Fibroblast of lung (primary cell): ENCODE measurements around the gene PSD4. TPM values are rescaled to one million over a fixed set of nuclear protein-coding genes. Genes with fewer than 3 reads are reported as not detected.

Source experiments
- DNase-seq, 2 donors: peaks; one replicate each; pipeline versions ENCODE4 v3.0.0 to v3.0.0-alpha.2; 2010; ENCODE audit warnings: low read depth in 2 of 2
- H2AFZ ChIP-seq: 2 replicates; pipeline ENCODE4 v1.5.1; 2012; ENCODE audit warnings: low read length, control low read depth, inconsistent platforms
- H3K27ac ChIP-seq: 2 replicates; pipeline ENCODE4 v1.5.1; 2011; ENCODE audit warnings: low read length, control low read depth; ENCODE audit not compliant: insufficient read depth
- H3K27me3 ChIP-seq: 2 replicates; pipeline ENCODE4 v1.5.1; 2011; ENCODE audit warnings: mild to moderate bottlenecking, low read length; ENCODE audit not compliant: control insufficient read depth, insufficient read depth
- H3K36me3 ChIP-seq: 2 replicates; pipeline ENCODE4 v1.5.1; 2011; ENCODE audit warnings: low read length; ENCODE audit not compliant: control insufficient read depth, insufficient read depth
- H3K4me1 ChIP-seq: 2 replicates; pipeline ENCODE4 v1.5.1; 2011; ENCODE audit warnings: low read length; ENCODE audit not compliant: control insufficient read depth, insufficient read depth; ENCODE audit errors: extremely low read depth
- H3K4me2 ChIP-seq: 2 replicates; pipeline ENCODE4 v1.5.1; 2011; ENCODE audit warnings: low read length, control low read depth; ENCODE audit not compliant: insufficient read depth; ENCODE audit errors: extremely low read depth
- H3K4me3 ChIP-seq, 4 experiments: fragments of 200-600 bp in 1 of 4; sonication (generic) in 1 of 4; replicated peaks in 1 of 4; 2 replicates each; pipeline ENCODE4 v1.5.1; 2011 to 2016; ENCODE audit warnings: low read length in 4 of 4, low read depth in 3 of 4, mild to moderate bottlenecking in 3 of 4, control low read depth in 2 of 4, inconsistent platforms in 1 of 4, mixed read lengths in 1 of 4; ENCODE audit not compliant: insufficient read depth in 1 of 4; ENCODE audit errors: control extremely low read depth in 1 of 4
- H3K79me2 ChIP-seq: 2 replicates; pipeline ENCODE4 v1.5.1; 2012; ENCODE audit warnings: mild to moderate bottlenecking, low read length, inconsistent platforms; ENCODE audit not compliant: control insufficient read depth, insufficient read depth
- H3K9ac ChIP-seq: 2 replicates; pipeline ENCODE4 v1.5.1; 2011; ENCODE audit warnings: mild to moderate bottlenecking, low read length, control low read depth; ENCODE audit not compliant: insufficient read depth
- H3K9me3 ChIP-seq: 2 replicates; pipeline ENCODE4 v1.5.1; 2012; ENCODE audit warnings: low read depth, low read length; ENCODE audit not compliant: control insufficient read depth, insufficient read depth
- H4K20me1 ChIP-seq: 2 replicates; pipeline ENCODE4 v1.5.1; 2011; ENCODE audit warnings: low read length; ENCODE audit not compliant: control insufficient read depth, insufficient read depth; ENCODE audit errors: extremely low read depth
- EZH2 ChIP-seq: IDR thresholded peaks from 2 replicates; pipeline ENCODE4 v1.5.1; 2012; ENCODE audit warnings: low read length, control low read depth, mild to moderate bottlenecking; ENCODE audit errors: missing control alignments
- polyA plus RNA-seq, 2 donors: library from polyadenylated mRNA; depleted of rRNA in 1 of 2; stranded (reverse) in 1 of 2; unstranded in 1 of 2; fragments of >200 nt; gene quantifications; 2 replicates each; pipeline ENCODE4 v1.2.1, GENCODE V29; 2011 to 2012; ENCODE audit warnings: missing spikeins in 1 of 2
- total RNA-seq: library from RNA; depleted of rRNA; stranded (reverse); fragments of >200 nt; gene quantifications from 2 replicates; pipeline ENCODE4 v1.2.1, GENCODE V29; 2014
- TF ChIP-seq, protein P1 (sequence below), 2 donors: IDR thresholded peaks in 1 of 2; conservative IDR thresholded peaks in 1 of 2; 1 replicate in 1 of 2; 2 replicates in 1 of 2; pipeline ENCODE4 v1.5.1; 2011 to 2012; ENCODE audit warnings: low read length in 2 of 2, control low read depth in 1 of 2, inconsistent platforms in 1 of 2, low read depth in 1 of 2, mild to moderate bottlenecking in 1 of 2

Gene PSD4
- total and polyA plus RNA-seq, 2 donors (not counting 1 experiment from before 2014, with no cell fraction given), result 1.0 to 6.1 TPM

DNA sequence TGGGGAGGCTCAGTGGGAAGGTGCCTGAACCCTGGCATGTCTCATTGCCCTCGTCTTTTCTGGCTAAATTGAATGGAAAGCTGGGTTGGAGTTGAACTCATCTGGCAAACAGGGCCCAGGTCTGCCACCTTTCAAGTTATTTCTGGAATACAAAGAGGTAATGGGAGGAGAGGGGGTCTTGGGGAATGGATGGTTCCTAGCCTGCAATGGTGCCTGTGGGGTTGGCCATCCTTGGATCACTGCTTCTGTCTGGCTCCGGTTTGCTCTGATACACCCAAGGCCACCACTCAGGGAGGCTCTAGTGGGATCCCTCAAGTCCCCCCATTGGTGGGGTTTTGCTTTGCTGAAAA is 45.3 kb downstream of the PSD4 start:
- Histone ChIP-seq H3K27me3 (peaks cover 2% of the 10 kb centered on the region), H2AFZ (no peak overlapping the region), H4K20me1 (no peaks in the 10 kb centered on the region), H3K4me1 (peaks cover 12% of the 10 kb centered on the region), H3K9me3 (no peaks in the 10 kb centered on the region), H3K27ac (no peak overlapping the region), H3K4me3 (no peak overlapping the region), H3K36me3 (no peaks in the 10 kb centered on the region), H3K9ac (no peak overlapping the region), H3K4me2 (no peak overlapping the region), H3K79me2 (no peaks in the 10 kb centered on the region)
- TF ChIP-seq, protein P1, sequence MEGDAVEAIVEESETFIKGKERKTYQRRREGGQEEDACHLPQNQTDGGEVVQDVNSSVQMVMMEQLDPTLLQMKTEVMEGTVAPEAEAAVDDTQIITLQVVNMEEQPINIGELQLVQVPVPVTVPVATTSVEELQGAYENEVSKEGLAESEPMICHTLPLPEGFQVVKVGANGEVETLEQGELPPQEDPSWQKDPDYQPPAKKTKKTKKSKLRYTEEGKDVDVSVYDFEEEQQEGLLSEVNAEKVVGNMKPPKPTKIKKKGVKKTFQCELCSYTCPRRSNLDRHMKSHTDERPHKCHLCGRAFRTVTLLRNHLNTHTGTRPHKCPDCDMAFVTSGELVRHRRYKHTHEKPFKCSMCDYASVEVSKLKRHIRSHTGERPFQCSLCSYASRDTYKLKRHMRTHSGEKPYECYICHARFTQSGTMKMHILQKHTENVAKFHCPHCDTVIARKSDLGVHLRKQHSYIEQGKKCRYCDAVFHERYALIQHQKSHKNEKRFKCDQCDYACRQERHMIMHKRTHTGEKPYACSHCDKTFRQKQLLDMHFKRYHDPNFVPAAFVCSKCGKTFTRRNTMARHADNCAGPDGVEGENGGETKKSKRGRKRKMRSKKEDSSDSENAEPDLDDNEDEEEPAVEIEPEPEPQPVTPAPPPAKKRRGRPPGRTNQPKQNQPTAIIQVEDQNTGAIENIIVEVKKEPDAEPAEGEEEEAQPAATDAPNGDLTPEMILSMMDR (conservative IDR thresholded peaks at IDR 0.05 in 1 of 2, IDR thresholded peaks at IDR 0.05 in 1 of 2; ENCODE audit: low read depth in 1 of 2, low read length in 2 of 2), result no peak
- TF ChIP-seq EZH2, result no peak
- DNase-seq, result no peak

DNA sequence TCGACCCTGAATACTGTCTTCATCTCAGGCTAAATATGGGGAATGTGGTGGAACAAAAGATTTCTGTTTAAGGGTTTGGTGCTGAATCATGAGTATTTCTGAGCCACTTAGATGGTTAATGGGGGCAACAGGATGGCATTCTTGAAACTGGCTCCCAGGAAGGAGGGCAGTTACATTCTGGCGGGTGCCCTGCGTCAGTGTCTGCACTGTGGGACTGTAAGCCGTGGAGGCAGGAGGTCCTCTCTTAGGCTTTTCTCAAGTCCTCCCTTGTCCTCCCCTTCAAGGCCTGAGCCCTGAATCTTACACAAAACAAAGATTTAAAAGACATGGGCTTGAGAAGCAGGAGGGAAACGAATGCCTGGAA is 45.7 kb downstream of the PSD4 start:
- H3K79me2 ChIP-seq, result no peaks in the 10 kb centered on the region
- no peak overlapping the region for H3K4me3 ChIP-seq
- no peaks in the 10 kb centered on the region for H3K9me3 ChIP-seq
- no peaks in the 10 kb centered on the region for H3K36me3 ChIP-seq
- no peak for DNase-seq
- peaks cover 12% of the 10 kb centered on the region for H3K4me1 ChIP-seq
- H3K9ac ChIP-seq, result no peak overlapping the region
- H3K27ac ChIP-seq, result no peak overlapping the region
- TF ChIP-seq EZH2, result no peak
- TF ChIP-seq, protein P1 (conservative IDR thresholded peaks at IDR 0.05 in 1 of 2, IDR thresholded peaks at IDR 0.05 in 1 of 2; ENCODE audit: low read depth in 1 of 2, low read length in 2 of 2), result no peak
- no peak overlapping the region for H2AFZ ChIP-seq
- H3K4me2 ChIP-seq, result no peak overlapping the region
- H3K27me3 ChIP-seq, result peaks cover 2% of the 10 kb centered on the region
- H4K20me1 ChIP-seq, result no peaks in the 10 kb centered on the region

DNA sequence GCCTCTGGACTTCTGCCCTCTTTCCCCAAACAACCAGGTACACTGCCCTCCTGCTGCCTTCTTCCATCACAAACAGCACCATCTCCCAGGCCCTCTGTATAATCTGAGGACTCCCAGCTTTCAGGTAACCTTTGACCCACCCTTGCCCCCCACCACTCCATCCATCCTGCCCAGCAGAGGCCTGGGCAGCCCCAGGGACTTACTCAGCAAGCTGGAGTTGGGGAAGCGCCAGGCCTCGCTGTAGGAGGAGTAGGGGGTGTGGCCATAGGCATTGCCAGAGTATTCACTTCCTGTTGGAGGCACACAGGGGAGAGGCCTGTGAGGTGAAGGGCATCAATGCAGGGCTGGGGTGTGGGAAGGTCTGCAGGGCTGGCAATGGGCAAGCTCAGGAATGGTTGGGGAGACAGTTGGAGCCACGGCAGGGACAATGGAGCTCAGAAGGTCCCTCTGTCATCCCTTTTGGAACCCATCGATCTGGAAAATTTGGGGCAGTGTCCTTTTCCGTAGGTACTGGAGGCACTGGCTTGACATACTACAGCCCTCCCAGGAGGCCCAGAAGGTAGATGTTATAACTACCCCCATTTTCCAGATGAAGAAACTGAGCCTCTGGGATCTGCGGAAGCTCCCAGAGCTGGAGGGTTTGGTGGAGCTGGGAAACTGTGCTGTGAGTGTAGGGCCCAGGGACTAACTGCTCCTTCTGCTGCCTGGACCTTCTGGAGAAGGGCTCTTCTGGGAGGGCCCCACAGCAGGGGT is 46.3 kb downstream of the PSD4 start:
- H3K27ac ChIP-seq, result no peak overlapping the region
- TF ChIP-seq EZH2, result no peak
- peak; percentile 70 to 71 for DNase-seq

More for the DNA sequence above, 46.3 kb downstream of the PSD4 start:
- H3K36me3 ChIP-seq, result no peaks in the 10 kb centered on the region
- no peaks in the 10 kb centered on the region for H3K9me3 ChIP-seq
- H3K4me1 ChIP-seq, result peaks cover 12% of the 10 kb centered on the region
- no peak overlapping the region for H3K4me2 ChIP-seq
- peaks cover 2% of the 10 kb centered on the region for H3K27me3 ChIP-seq
- H3K79me2 ChIP-seq, result no peaks in the 10 kb centered on the region
- no peak overlapping the region for H2AFZ ChIP-seq
- no peak overlapping the region for H3K9ac ChIP-seq
- H3K4me3 ChIP-seq, result no peak overlapping the region
- H4K20me1 ChIP-seq, result no peaks in the 10 kb centered on the region
